HEK293 (cell line): ENCODE data around the gene HTRA2.

Experiments used
- IKZF3 ChIP-seq: fragments of 450-650 bp; IDR thresholded peaks from 2 replicates; pipeline ENCODE4 v1.5.0; 2018; ENCODE audit warnings: missing biosample characterization, mild to moderate bottlenecking, missing genetic modification characterization, moderate library complexity
- KLF8 ChIP-seq: fragments of 450-650 bp; formaldehyde crosslinking; IDR thresholded peaks from 2 replicates; pipeline ENCODE4 v1.5.1; 2016; ENCODE audit warnings: missing biosample characterization, missing genetic modification characterization
- SETDB1 ChIP-seq: IDR thresholded peaks from one replicate; pipeline ENCODE4 v1.6.1; 2017; ENCODE audit warnings: mild to moderate bottlenecking, low read length, moderate library complexity, mixed read lengths; ENCODE audit not compliant: insufficient read length
- ZBTB17 ChIP-seq: fragments of 450-650 bp; formaldehyde crosslinking; IDR thresholded peaks from 2 replicates; pipeline ENCODE4 v1.5.1; 2016; ENCODE audit warnings: missing biosample characterization, missing genetic modification characterization
- ZBTB8A ChIP-seq: fragments of 450-650 bp; formaldehyde crosslinking; IDR thresholded peaks from 2 replicates; pipeline ENCODE4 v1.5.1; 2016; ENCODE audit warnings: missing biosample characterization, missing genetic modification characterization
- ZFP3 ChIP-seq: fragments of 450-650 bp; formaldehyde crosslinking; IDR thresholded peaks from 2 replicates; pipeline ENCODE4 v1.5.1; 2016; ENCODE audit warnings: low read depth, missing biosample characterization, missing genetic modification characterization
- ZFP69B ChIP-seq: fragments of 450-650 bp; formaldehyde crosslinking; IDR thresholded peaks from 2 replicates; pipeline ENCODE4 v1.5.1; 2016; ENCODE audit warnings: missing biosample characterization, missing genetic modification characterization
- ZIC2 ChIP-seq: fragments of 450-650 bp; formaldehyde crosslinking; IDR thresholded peaks from 2 replicates; pipeline ENCODE4 v1.5.1; 2016; ENCODE audit warnings: missing biosample characterization, missing genetic modification characterization
- ZNF221 ChIP-seq: fragments of 450-650 bp; formaldehyde crosslinking; IDR thresholded peaks from 2 replicates; pipeline ENCODE4 v1.5.1; 2017; ENCODE audit warnings: missing biosample characterization, missing genetic modification characterization, borderline replicate concordance
- ZNF223 ChIP-seq: fragments of 450-650 bp; formaldehyde crosslinking; IDR thresholded peaks from 2 replicates; pipeline ENCODE4 v1.5.1; 2016; ENCODE audit warnings: missing biosample characterization, missing genetic modification characterization
- ZNF423 ChIP-seq: fragments of 450-650 bp; formaldehyde crosslinking; IDR thresholded peaks from 2 replicates; pipeline ENCODE4 v1.5.1; 2016; ENCODE audit warnings: missing biosample characterization, missing genetic modification characterization
- ZNF544 ChIP-seq: fragments of 450-650 bp; formaldehyde crosslinking; IDR thresholded peaks from 2 replicates; pipeline ENCODE4 v1.5.0; 2017; ENCODE audit warnings: missing biosample characterization, missing genetic modification characterization
- ZNF548 ChIP-seq: fragments of 450-650 bp; formaldehyde crosslinking; IDR thresholded peaks from 2 replicates; pipeline ENCODE4 v1.5.1; 2016; ENCODE audit warnings: missing biosample characterization, missing genetic modification characterization
- ZNF692 ChIP-seq: fragments of 450-650 bp; formaldehyde crosslinking; IDR thresholded peaks from 2 replicates; pipeline ENCODE4 v1.5.1; 2016; ENCODE audit warnings: missing biosample characterization, missing genetic modification characterization
- ZNF76 ChIP-seq: fragments of 450-650 bp; formaldehyde crosslinking; IDR thresholded peaks from 2 replicates; pipeline ENCODE4; 2016; ENCODE audit warnings: low read depth, missing biosample characterization, missing genetic modification characterization, borderline replicate concordance
- ZNF830 ChIP-seq: fragments of 450-650 bp; IDR thresholded peaks from 2 replicates; pipeline ENCODE4 v1.5.0; 2018; ENCODE audit warnings: missing biosample characterization, missing genetic modification characterization, low read depth, mild to moderate bottlenecking, moderate library complexity
- TF ChIP-seq, protein P1 (sequence below): fragments of 450-650 bp; formaldehyde crosslinking; IDR thresholded peaks from 2 replicates; pipeline ENCODE4 v1.5.1; 2016; ENCODE audit warnings: missing biosample characterization, missing genetic modification characterization, borderline replicate concordance
- TF ChIP-seq, protein P2 (sequence below): fragments of 450-650 bp; formaldehyde crosslinking; IDR thresholded peaks from 2 replicates; pipeline ENCODE4 v1.5.1; 2016; ENCODE audit warnings: missing biosample characterization, missing genetic modification characterization
- TF ChIP-seq, protein P3 (sequence below): fragments of 450-650 bp; formaldehyde crosslinking; IDR thresholded peaks from 2 replicates; pipeline ENCODE4 v1.5.1; 2016; ENCODE audit warnings: missing biosample characterization, missing genetic modification characterization
- TF ChIP-seq, protein P4 (sequence below): fragments of 450-650 bp; formaldehyde crosslinking; IDR thresholded peaks from 2 replicates; pipeline ENCODE4 v1.5.1; 2016; ENCODE audit warnings: missing biosample characterization, missing genetic modification characterization
- TF ChIP-seq, protein P5 (sequence below): IDR thresholded peaks from 2 replicates; pipeline ENCODE4 v1.6.1; 2011; ENCODE audit warnings: mild to moderate bottlenecking, low read depth, low read length, borderline replicate concordance
- TF ChIP-seq, protein P6 (sequence below): fragments of 450-650 bp; formaldehyde crosslinking; optimal IDR thresholded peaks from 2 replicates; pipeline ENCODE3; 2016; ENCODE audit warnings: missing biosample characterization, mild to moderate bottlenecking, missing genetic modification characterization

HTRA2 gene

DNA sequence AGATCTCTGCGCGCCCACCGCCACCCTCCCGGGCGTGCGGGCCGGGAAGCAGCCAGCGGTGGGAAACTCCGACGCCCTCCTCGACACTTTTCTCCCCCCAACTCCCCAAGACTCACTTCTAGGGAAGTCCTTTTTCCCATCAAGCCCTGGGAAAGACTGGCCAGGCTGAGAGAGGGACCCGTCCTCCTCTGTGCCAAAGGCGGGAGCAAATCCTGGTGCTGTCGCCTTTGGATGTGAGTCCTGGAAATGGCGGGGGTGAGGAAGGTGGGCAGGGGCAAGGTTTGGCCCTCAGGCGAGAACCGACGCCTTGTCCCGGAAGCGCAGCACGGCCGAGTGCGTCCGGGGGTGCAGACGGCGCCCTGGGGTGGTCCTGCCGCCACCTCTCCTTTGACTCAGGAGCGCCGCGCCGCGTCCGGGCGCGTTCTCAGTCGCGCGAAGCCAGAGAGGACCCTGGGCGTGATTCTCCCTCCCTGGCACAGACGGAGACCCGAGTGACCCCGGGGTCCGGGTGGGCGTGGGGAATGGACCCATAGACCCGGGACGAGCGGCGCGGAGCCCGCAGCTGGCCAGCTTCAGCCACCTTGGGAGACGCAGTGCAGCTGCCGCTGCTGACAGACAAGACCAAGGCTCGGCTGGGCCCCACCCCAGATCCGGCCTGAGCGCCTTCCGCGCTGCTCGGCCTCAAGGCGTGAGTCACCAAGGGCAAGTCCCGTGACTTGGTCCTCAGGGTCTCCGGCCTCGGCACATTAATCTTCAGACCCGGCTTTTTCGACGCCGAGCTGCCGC, 26.8 kb upstream of the HTRA2 start (continued):
- TF ChIP-seq ZNF221 (tag by site-specific recombination) (no peak), ZBTB17 (peak; percentile 78), IKZF3 (tag by site-specific recombination) (peak; percentile 55), ZNF692 (tag by site-specific recombination) (peak; percentile 97), ZNF76 (tag by site-specific recombination) (peak; percentile 36; the same call in 1 of the 2 replicates), ZNF223 (tag by site-specific recombination) (no peak), ZNF830 (no peak), SETDB1 (no peak), ZFP3 (tag by site-specific recombination) (no peak), ZFP69B (tag by site-specific recombination) (peak; percentile 93), ZBTB8A (tag by site-specific recombination) (peak; percentile 33; the same call in 1 of the 2 replicates), KLF8 (tag by site-specific recombination) (no peak), ZNF544 (no peak), ZNF423 (tag by site-specific recombination) (peak; percentile 97), ZNF548 (no peak), ZIC2 (tag by site-specific recombination) (peak; percentile 38; the same call in 1 of the 2 replicates)
- TF ChIP-seq, protein P1, sequence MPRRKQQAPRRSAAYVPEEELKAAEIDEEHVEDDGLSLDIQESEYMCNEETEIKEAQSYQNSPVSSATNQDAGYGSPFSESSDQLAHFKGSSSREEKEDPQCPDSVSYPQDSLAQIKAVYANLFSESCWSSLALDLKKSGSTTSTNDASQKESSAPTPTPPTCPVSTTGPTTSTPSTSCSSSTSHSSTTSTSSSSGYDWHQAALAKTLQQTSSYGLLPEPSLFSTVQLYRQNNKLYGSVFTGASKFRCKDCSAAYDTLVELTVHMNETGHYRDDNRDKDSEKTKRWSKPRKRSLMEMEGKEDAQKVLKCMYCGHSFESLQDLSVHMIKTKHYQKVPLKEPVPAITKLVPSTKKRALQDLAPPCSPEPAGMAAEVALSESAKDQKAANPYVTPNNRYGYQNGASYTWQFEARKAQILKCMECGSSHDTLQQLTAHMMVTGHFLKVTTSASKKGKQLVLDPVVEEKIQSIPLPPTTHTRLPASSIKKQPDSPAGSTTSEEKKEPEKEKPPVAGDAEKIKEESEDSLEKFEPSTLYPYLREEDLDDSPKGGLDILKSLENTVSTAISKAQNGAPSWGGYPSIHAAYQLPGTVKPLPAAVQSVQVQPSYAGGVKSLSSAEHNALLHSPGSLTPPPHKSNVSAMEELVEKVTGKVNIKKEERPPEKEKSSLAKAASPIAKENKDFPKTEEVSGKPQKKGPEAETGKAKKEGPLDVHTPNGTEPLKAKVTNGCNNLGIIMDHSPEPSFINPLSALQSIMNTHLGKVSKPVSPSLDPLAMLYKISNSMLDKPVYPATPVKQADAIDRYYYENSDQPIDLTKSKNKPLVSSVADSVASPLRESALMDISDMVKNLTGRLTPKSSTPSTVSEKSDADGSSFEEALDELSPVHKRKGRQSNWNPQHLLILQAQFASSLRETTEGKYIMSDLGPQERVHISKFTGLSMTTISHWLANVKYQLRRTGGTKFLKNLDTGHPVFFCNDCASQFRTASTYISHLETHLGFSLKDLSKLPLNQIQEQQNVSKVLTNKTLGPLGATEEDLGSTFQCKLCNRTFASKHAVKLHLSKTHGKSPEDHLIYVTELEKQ (tag by site-specific recombination): no peak
- TF ChIP-seq, protein P2, sequence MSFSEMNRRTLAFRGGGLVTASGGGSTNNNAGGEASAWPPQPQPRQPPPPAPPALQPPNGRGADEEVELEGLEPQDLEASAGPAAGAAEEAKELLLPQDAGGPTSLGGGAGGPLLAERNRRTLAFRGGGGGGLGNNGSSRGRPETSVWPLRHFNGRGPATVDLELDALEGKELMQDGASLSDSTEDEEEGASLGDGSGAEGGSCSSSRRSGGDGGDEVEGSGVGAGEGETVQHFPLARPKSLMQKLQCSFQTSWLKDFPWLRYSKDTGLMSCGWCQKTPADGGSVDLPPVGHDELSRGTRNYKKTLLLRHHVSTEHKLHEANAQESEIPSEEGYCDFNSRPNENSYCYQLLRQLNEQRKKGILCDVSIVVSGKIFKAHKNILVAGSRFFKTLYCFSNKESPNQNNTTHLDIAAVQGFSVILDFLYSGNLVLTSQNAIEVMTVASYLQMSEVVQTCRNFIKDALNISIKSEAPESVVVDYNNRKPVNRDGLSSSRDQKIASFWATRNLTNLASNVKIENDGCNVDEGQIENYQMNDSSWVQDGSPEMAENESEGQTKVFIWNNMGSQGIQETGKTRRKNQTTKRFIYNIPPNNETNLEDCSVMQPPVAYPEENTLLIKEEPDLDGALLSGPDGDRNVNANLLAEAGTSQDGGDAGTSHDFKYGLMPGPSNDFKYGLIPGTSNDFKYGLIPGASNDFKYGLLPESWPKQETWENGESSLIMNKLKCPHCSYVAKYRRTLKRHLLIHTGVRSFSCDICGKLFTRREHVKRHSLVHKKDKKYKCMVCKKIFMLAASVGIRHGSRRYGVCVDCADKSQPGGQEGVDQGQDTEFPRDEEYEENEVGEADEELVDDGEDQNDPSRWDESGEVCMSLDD (tag by site-specific recombination): 0 out of 2 replicates have a peak, but pooled peaks have one; percentile 20
- TF ChIP-seq, protein P3, sequence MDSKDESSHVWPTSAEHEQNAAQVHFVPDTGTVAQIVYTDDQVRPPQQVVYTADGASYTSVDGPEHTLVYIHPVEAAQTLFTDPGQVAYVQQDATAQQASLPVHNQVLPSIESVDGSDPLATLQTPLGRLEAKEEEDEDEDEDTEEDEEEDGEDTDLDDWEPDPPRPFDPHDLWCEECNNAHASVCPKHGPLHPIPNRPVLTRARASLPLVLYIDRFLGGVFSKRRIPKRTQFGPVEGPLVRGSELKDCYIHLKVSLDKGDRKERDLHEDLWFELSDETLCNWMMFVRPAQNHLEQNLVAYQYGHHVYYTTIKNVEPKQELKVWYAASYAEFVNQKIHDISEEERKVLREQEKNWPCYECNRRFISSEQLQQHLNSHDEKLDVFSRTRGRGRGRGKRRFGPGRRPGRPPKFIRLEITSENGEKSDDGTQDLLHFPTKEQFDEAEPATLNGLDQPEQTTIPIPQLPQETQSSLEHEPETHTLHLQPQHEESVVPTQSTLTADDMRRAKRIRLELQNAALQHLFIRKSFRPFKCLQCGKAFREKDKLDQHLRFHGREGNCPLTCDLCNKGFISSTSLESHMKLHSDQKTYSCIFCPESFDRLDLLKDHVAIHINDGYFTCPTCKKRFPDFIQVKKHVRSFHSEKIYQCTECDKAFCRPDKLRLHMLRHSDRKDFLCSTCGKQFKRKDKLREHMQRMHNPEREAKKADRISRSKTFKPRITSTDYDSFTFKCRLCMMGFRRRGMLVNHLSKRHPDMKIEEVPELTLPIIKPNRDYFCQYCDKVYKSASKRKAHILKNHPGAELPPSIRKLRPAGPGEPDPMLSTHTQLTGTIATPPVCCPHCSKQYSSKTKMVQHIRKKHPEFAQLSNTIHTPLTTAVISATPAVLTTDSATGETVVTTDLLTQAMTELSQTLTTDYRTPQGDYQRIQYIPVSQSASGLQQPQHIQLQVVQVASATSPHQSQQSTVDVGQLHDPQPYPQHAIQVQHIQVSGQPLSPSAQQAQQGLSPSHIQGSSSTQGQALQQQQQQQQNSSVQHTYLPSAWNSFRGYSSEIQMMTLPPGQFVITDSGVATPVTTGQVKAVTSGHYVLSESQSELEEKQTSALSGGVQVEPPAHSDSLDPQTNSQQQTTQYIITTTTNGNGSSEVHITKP: 0 out of 2 replicates have a peak, but pooled peaks have one; percentile 10
- TF ChIP-seq, protein P4, sequence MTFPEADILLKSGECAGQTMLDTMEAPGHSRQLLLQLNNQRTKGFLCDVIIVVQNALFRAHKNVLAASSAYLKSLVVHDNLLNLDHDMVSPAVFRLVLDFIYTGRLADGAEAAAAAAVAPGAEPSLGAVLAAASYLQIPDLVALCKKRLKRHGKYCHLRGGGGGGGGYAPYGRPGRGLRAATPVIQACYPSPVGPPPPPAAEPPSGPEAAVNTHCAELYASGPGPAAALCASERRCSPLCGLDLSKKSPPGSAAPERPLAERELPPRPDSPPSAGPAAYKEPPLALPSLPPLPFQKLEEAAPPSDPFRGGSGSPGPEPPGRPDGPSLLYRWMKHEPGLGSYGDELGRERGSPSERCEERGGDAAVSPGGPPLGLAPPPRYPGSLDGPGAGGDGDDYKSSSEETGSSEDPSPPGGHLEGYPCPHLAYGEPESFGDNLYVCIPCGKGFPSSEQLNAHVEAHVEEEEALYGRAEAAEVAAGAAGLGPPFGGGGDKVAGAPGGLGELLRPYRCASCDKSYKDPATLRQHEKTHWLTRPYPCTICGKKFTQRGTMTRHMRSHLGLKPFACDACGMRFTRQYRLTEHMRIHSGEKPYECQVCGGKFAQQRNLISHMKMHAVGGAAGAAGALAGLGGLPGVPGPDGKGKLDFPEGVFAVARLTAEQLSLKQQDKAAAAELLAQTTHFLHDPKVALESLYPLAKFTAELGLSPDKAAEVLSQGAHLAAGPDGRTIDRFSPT (tag by site-specific recombination): peak; percentile 22; the same call in 1 of the 2 replicates
- TF ChIP-seq, protein P5, sequence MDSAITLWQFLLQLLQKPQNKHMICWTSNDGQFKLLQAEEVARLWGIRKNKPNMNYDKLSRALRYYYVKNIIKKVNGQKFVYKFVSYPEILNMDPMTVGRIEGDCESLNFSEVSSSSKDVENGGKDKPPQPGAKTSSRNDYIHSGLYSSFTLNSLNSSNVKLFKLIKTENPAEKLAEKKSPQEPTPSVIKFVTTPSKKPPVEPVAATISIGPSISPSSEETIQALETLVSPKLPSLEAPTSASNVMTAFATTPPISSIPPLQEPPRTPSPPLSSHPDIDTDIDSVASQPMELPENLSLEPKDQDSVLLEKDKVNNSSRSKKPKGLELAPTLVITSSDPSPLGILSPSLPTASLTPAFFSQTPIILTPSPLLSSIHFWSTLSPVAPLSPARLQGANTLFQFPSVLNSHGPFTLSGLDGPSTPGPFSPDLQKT: no peak
- TF ChIP-seq, protein P6, sequence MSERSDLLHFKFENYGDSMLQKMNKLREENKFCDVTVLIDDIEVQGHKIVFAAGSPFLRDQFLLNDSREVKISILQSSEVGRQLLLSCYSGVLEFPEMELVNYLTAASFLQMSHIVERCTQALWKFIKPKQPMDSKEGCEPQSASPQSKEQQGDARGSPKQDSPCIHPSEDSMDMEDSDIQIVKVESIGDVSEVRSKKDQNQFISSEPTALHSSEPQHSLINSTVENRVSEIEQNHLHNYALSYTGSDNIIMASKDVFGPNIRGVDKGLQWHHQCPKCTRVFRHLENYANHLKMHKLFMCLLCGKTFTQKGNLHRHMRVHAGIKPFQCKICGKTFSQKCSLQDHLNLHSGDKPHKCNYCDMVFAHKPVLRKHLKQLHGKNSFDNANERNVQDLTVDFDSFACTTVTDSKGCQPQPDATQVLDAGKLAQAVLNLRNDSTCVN (tag by site-specific recombination): peak; percentile 68
